Measurements from ENCODE around the gene ZDHHC18. TPM values are rescaled to one million over a fixed set of nuclear protein-coding genes. Genes with fewer than 3 reads are reported as not detected.
A peak's percentile ranks its signal among the peaks of the same experiment; 100 is the strongest.
"Not testable (repeated sequence)": the region's sequence is repeated elsewhere in the genome, so short reads cannot be mapped to it uniquely, and the experiment has no call there.

The ZDHHC18 gene
- total and polyA plus RNA-seq, 9 donors, result 9.5 to 15.8 (median 12.3) TPM

DNA sequence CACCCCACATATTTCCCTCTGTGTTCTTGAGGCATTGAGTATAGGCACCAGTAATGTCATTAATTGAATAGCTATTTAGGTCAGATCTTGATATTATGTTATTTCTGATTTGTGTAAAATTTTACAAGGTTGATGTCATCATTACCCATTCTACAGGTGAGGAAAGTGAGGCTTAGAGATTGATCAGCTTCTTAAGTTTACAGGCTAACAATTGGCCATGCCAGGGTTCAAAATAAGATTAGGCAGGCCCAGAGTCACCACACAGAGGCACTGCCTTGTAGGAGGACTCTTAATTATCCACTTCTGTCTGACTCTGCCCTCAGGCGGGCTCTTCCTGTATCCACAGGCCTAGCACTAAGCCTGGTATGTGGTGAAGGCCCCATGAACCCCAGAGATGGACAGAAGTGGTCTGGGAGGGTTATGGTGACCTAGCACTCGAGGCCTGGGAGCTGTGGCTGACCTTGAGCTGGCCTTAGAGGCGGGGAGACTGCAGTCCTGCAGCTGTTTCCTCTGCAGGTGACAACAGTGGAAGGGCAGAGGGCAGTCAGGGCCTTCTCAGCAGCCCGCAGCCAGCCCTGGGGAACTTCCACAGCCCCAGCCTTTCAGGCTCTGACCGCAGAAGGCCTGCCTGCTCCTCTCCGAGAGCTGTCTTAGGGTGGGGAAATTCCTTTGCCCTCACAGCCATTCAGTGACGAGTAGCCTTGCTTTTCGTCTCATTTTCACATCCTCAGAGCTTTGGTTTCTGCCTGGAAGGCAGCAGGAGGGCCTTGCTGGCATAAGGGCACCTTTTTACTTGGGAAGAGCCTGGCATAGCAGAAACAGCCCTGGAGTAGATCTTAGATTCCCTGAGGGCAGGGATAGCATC, 12.2 kb downstream of the ZDHHC18 start:
- Histone ChIP-seq H3K9me3 (no peaks in the 10 kb centered on the region), H3K4me3 (no peak overlapping the region), H3K36me3 (no peaks in the 10 kb centered on the region), H3K27me3 (no peaks in the 10 kb centered on the region), H3K4me1 (ENCODE audit: insufficient read depth) (no peaks in the 10 kb centered on the region), H3K27ac (peak overlapping the region in 1 of 2 donors; percentile 30)
- intact Hi-C loops (cut with DNase I), result no loop called here
- 42 to 59% (median 49%) methylated on average over 8 of the region's 8 CpGs for WGBS, 3 donors
- no peak for TF ChIP-seq POLR2A (IDR thresholded peaks at IDR 0.05)
- no peak for TF ChIP-seq EP300 (IDR thresholded peaks at IDR 0.05)
- TF ChIP-seq, protein P1, sequence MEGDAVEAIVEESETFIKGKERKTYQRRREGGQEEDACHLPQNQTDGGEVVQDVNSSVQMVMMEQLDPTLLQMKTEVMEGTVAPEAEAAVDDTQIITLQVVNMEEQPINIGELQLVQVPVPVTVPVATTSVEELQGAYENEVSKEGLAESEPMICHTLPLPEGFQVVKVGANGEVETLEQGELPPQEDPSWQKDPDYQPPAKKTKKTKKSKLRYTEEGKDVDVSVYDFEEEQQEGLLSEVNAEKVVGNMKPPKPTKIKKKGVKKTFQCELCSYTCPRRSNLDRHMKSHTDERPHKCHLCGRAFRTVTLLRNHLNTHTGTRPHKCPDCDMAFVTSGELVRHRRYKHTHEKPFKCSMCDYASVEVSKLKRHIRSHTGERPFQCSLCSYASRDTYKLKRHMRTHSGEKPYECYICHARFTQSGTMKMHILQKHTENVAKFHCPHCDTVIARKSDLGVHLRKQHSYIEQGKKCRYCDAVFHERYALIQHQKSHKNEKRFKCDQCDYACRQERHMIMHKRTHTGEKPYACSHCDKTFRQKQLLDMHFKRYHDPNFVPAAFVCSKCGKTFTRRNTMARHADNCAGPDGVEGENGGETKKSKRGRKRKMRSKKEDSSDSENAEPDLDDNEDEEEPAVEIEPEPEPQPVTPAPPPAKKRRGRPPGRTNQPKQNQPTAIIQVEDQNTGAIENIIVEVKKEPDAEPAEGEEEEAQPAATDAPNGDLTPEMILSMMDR (IDR thresholded peaks at IDR 0.05), result no peak
- no peak for DNase-seq

DNA sequence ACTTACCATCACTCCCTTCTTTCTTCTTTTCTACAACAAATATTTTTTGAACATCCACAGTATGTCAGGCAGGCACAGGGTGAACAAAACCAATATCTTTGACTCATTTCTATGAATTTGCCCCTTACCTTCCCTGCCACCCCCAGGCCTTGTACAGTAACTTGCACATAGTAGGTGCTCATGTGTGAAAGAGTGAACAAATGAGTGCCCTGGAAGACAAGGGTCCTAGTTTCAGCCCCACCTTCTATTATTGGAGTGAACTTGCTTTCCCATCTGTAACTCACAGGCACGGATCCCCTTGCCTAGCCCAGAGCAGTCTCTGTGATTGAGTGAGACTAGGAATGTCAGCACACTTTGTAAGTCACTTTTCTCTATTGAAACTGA, 12.8 kb downstream of the ZDHHC18 start:
- TF ChIP-seq, protein P1 (IDR thresholded peaks at IDR 0.05), result no peak
- TF ChIP-seq EP300 (IDR thresholded peaks at IDR 0.05) (no peak), POLR2A (IDR thresholded peaks at IDR 0.05) (no peak)
- Histone ChIP-seq H3K4me1 (ENCODE audit: insufficient read depth) (no peaks in the 10 kb centered on the region), H3K4me3 (no peak overlapping the region), H3K9me3 (no peaks in the 10 kb centered on the region), H3K36me3 (no peaks in the 10 kb centered on the region), H3K27me3 (no peaks in the 10 kb centered on the region), H3K27ac (no peak overlapping the region)
- DNase-seq, result no peak
- WGBS, 3 donors, result 81 to 95% (median 90%) methylated on average over 1 of the region's 1 CpG
- intact Hi-C loops (cut with DNase I), result no loop called here

DNA sequence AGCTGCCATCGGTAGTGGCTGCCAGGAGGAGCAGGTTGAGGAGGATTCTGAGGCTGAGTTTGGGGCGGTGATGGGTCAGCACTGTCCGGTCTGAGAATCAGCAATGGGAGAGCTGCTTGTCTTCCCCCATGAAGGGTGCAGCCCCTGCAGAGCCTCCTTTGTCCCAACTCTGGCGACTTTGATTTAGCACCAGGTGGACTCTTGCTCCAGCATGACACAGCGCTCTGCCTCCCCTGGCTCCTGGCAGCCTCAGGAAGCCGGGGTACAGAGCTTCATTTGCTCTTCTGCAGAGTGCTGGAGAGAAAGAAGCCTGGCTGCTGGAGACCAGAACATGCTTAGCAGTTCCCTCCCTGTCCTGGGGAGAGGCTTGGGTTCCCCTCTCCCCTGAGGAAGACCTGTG, 13.3 kb downstream of the ZDHHC18 start:
- no peaks in the 10 kb centered on the region for H3K4me1 ChIP-seq (ENCODE audit: insufficient read depth)
- no peak overlapping the region for H3K27ac ChIP-seq
- intact Hi-C loops (cut with DNase I), result no loop called here
- H3K27me3 ChIP-seq, result no peaks in the 10 kb centered on the region
- H3K36me3 ChIP-seq, result no peaks in the 10 kb centered on the region
- TF ChIP-seq EP300 (IDR thresholded peaks at IDR 0.05) (no peak), POLR2A (IDR thresholded peaks at IDR 0.05) (no peak)
- TF ChIP-seq, protein P1 (IDR thresholded peaks at IDR 0.05), result no peak
- no peak for DNase-seq
- no peaks in the 10 kb centered on the region for H3K9me3 ChIP-seq
- WGBS, 3 donors, result 70 to 83% (median 78%) methylated on average over 6 of the region's 6 CpGs
- H3K4me3 ChIP-seq, result no peak overlapping the region

DNA sequence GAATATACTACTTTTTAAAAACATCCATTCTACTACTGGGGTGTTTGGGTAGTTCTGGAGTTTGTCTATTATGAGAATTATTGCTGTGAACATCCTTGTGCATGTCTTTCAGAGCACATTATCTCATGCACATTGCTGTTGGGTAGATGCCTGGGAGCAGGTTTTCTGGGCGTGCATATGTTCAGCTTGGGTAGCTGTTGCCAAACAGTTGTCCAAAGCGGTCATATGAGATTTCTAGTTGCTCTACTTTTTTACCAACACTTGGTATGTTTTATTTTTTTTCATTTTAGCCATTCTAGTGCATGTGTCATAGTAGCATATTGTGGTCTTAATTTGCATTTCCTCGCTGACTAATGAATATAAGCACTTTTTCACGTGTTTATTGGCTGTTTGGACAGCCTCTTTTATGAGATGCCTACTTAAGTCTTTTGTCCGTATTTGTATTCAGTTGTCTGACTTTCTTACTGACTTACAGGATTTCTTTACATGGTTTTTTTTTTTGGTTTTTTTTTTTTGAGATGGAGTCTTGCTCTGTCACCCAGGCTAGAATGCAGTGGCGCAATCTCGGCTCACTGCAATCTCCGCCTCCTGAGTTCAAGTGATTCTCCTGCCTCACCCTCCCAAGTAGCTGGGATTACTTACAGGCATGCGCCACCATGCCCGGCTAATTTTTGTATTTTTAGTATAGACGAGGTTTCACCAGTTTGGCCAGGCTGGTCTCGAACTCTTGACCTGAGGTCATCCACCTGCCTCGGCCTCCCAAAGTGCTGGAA, 18.1 kb downstream of the ZDHHC18 start:
- intact Hi-C loops (cut with DNase I), result no loop called here

GRCh38 chr1:26847826-26848225, 21.3 kb downstream of the ZDHHC18 start:
- H3K36me3 ChIP-seq; intact Hi-C loops (cut with DNase I): not testable (repeated sequence)

More for the DNA sequence above, 18.1 kb downstream of the ZDHHC18 start:
- Histone ChIP-seq H3K27me3 (no peaks in the 10 kb centered on the region), H3K4me1 (ENCODE audit: insufficient read depth) (no peaks in the 10 kb centered on the region), H3K27ac (no peak overlapping the region), H3K36me3 (no peaks in the 10 kb centered on the region), H3K4me3 (no peak overlapping the region), H3K9me3 (no peaks in the 10 kb centered on the region)
- no peak for DNase-seq
- 88 to 90% (median 88%) methylated on average over 13 of the region's 13 CpGs for WGBS, 3 donors
- TF ChIP-seq, protein P1 (IDR thresholded peaks at IDR 0.05), result no peak
- TF ChIP-seq EP300 (IDR thresholded peaks at IDR 0.05), result no peak
- TF ChIP-seq POLR2A (IDR thresholded peaks at IDR 0.05), result no peak

More at GRCh38 chr1:26847826-26848225, 21.3 kb downstream of the ZDHHC18 start:
- not testable (repeated sequence) for H3K27ac ChIP-seq; DNase-seq; H3K27me3 ChIP-seq; H3K9me3 ChIP-seq; H3K4me1 ChIP-seq (ENCODE audit: insufficient read depth); H3K4me3 ChIP-seq
- WGBS, 3 donors, result 86 to 88% (median 86%) methylated on average over 6 of the region's 6 CpGs
